Aorta (tissue), 5 donors: Measurements from ENCODE around the gene OR9Q1. TPM values are rescaled to one million over a fixed set of nuclear protein-coding genes. Genes with fewer than 3 reads are reported as not detected.
"Not testable (repeated sequence)": the region's sequence is repeated elsewhere in the genome, so short reads cannot be mapped to it uniquely, and the experiment has no call there.

ENCODE experiments used
- ATAC-seq: fragments of 200-7000 bp; cut with Tn5 transposase; one replicate; pipeline ENCODE4 v1.9.1; 2022; ENCODE audit warnings: moderate library complexity; ENCODE audit not compliant: low FRiP score
- DNase-seq, 2 donors: peaks; one replicate each; pipeline ENCODE4 v3.0.0-alpha.2; 2020
- H3K27ac ChIP-seq, 2 donors: one replicate each; pipeline ENCODE4 v1.5.1; 2013; ENCODE audit warnings: low read length in 2 of 2, mild to moderate bottlenecking in 2 of 2, moderate library complexity in 2 of 2, control low read depth in 1 of 2, inconsistent platforms in 1 of 2, low read depth in 1 of 2
- H3K27me3 ChIP-seq, 2 donors: one replicate each; pipeline ENCODE4 v1.6.1; 2013; ENCODE audit warnings: control low read depth in 1 of 2, low read length in 1 of 2, mild to moderate bottlenecking in 1 of 2, moderate library complexity in 1 of 2; ENCODE audit not compliant: insufficient read depth in 2 of 2, control insufficient read depth in 1 of 2
- H3K36me3 ChIP-seq, 2 donors: one replicate each; pipeline ENCODE4 v1.6.1; 2013; ENCODE audit warnings: control low read depth in 1 of 2, low read length in 1 of 2, mild to moderate bottlenecking in 1 of 2; ENCODE audit not compliant: insufficient read depth in 2 of 2, control insufficient read depth in 1 of 2
- H3K4me1 ChIP-seq, 2 donors: one replicate each; pipeline ENCODE4 v1.6.1; 2013; ENCODE audit warnings: low read length in 2 of 2, control low read depth in 1 of 2, mild to moderate bottlenecking in 1 of 2, moderate library complexity in 1 of 2; ENCODE audit not compliant: insufficient read depth in 2 of 2, control insufficient read depth in 1 of 2
- H3K4me3 ChIP-seq, 2 donors: one replicate each; pipeline ENCODE4 v1.5.1; 2013; ENCODE audit warnings: low read length in 2 of 2, control low read depth in 1 of 2, mild to moderate bottlenecking in 1 of 2
- H3K9me3 ChIP-seq: one replicate; pipeline ENCODE4 v1.6.1; 2013; ENCODE audit warnings: mild to moderate bottlenecking, low read length; ENCODE audit not compliant: control insufficient read depth
- WGBS, 2 donors: extraction: QIAGEN DNeasy Blood & Tissue Kit; methylation state at CpG; one replicate each; pipeline ENCODE4 v1.1.7; 2013; 5-methylcytosine and 5-hydroxymethylcytosine counted together
- intact Hi-C, 2 donors: fragments of 100-400 bp; cut with DNase I; formaldehyde crosslinking; loops; one replicate each; pipeline versions ENCODE4 v1.14.2 to v1.15.0; 2022
- polyA plus RNA-seq, 2 donors: library from polyadenylated mRNA; stranded (reverse); fragments of 200-250 nt; gene quantifications; one replicate each; pipeline ENCODE4 v1.2.3, GENCODE V29; 2013
- total RNA-seq, 2 donors: library from RNA; stranded (reverse); fragmentation: NEBNext Ultra II Directional; extraction: Animal tissue kit (Norgen Biotek cat#: 25700); gene quantifications; one replicate each; pipeline ENCODE4 v1.2.1, GENCODE V29; 2021
- donor health status: healthy with polysubstance abuse.
- donor health status: Bipolar disorder and iron deficiency.
- donor health status: DM: no; HTN: no; CAD: no.
- donor health status: DM: no; HTN: no; CAD: no.
- donor health status: DM: yes; HTN: yes; CAD: no.

OR9Q1 gene
- total and polyA plus RNA-seq, 4 donors, result not detected

DNA sequence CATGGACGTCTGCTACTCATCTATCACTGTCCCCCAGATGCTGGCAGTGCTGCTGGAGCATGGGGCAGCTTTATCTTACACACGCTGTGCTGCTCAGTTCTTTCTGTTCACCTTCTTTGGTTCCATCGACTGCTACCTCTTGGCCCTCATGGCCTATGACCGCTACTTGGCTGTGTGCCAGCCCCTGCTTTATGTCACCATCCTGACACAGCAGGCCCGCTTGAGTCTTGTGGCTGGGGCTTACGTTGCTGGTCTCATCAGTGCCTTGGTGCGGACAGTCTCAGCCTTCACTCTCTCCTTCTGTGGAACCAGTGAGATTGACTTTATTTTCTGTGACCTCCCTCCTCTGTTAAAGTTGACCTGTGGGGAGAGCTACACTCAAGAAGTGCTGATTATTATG, 156.0 kb downstream of the OR9Q1 start:
- Histone ChIP-seq H3K9me3 (no peaks in the 10 kb centered on the region), H3K27me3 (peaks cover 0 to 5% of the 10 kb centered on the region in 2 donors), H3K4me1 (no peaks in the 10 kb centered on the region), H3K27ac (no peak overlapping the region), H3K36me3 (no peaks in the 10 kb centered on the region), H3K4me3 (no peak overlapping the region)
- no peak for ATAC-seq
- intact Hi-C loops, result no loop called here
- DNase-seq, result no peak
- WGBS, 2 donors, result 48 to 66% methylated on average over 7 of the region's 7 CpGs

DNA sequence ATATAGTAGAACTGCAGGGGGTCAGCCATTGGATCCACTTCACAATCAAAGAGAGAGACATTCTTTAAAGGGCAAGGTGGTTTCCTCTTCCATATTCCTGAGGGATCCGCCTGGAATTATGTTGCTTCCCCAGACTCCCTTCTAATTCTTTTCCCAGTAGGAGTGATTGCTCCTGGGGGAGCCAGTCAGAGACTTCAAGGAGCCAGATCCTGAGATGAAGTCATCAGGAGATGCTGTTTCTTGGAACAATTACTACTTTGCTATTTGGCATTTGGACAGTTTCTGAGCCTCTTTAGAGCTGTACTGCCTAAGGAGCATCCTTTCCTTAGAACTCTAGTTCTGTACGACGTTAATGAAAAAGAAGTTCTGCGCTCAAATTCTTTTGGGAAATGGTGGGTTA, 163.3 kb downstream of the OR9Q1 start:
- ATAC-seq, result no peak
- Histone ChIP-seq H3K9me3 (no peaks in the 10 kb centered on the region), H3K36me3 (no peaks in the 10 kb centered on the region), H3K27ac (no peak overlapping the region), H3K4me1 (no peaks in the 10 kb centered on the region), H3K27me3 (no peaks in the 10 kb centered on the region), H3K4me3 (no peak overlapping the region)
- DNase-seq, result no peak
- intact Hi-C loops, result no loop called here
- WGBS, 2 donors, result 89 to 92% methylated on average over 4 of the region's 4 CpGs

DNA sequence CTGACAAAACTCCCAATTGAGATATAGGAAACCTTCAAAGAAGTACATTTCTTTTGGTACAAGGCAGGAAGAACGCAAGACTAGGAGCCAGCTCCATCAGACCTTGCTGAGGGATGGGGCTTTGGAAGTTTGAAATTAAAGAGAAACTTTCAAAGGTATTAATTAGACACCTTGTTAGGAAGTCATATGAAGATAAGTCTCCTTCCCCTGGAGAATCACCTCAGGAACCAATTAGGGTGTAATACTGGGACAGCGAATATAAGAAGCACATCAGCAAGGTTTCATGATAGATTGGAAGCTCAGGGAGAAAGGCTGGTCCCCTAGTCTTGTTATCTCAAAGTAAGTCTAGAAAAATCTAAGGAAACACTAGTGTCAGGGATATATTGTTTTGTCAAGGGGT, 165.1 kb downstream of the OR9Q1 start, which contains the start of gene OR9Q2:
Gene OR9Q2 (plus strand): TSS at position 301 of the 400 bp plus-strand sequence. CDS start 1,421 bp downstream, outside the sequence.
- ATAC-seq, result no peak
- Histone ChIP-seq H3K9me3 (no peaks in the 10 kb centered on the region), H3K4me1 (no peaks in the 10 kb centered on the region), H3K27me3 (no peaks in the 10 kb centered on the region), H3K4me3 (no peak within 1 kb of the TSS), H3K27ac (no peak within 1 kb of the TSS), H3K36me3 (no peaks in the 10 kb centered on the region)
- intact Hi-C loops, result no loop called here
- DNase-seq, result no peak
- 83 to 84% methylated on average over 2 of the region's 2 CpGs for WGBS, 2 donors

DNA sequence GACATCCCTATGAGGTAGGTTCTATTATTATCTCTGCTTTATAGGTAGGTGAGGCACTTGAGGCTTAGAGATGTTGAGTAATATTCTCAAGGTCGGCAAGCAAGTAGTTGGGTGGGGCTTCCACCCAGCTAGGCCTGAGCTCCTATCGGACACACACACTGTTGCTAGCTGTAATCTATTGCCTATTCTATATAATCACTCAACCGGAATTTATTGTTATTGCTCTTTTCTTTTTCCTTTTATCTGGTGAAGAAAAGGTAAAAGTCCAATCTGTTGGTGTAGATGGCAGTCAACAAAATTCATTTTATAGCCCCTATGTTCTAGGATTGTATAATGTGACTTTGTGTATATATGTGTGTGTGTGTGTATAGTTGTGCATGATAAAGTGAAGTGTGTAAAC, 168.5 kb downstream of the OR9Q1 start:
- 78% methylated on average over 3 of the region's 3 CpGs for WGBS, 2 donors
- no peak for ATAC-seq

DNA sequence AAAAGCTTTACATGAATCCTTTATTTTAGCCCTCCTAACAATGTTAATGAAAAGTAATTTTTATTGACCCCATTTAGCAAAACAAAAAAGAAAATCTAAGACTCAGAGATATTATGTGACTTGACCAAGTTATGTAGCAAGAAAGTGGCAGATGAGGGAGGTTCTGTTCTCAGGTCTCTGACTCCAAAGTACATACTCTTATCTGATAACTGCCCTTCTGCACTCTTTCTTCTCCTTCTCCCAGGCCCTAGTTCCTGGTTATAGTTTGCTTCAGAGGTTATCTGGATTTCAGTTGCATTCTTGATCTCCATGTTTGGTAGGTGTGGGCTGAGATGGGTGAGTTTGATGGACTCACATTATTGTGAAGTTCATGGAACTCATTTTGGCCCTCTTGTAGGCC, 169.7 kb downstream of the OR9Q1 start:
- no peak for DNase-seq
- Histone ChIP-seq H3K4me3 (no peak overlapping the region), H3K4me1 (no peaks in the 10 kb centered on the region), H3K36me3 (no peaks in the 10 kb centered on the region), H3K27ac (no peak overlapping the region), H3K27me3 (no peaks in the 10 kb centered on the region), H3K9me3 (no peaks in the 10 kb centered on the region)
- no peak for ATAC-seq
- intact Hi-C loops, result no loop called here

More for the DNA sequence above, 168.5 kb downstream of the OR9Q1 start:
- H3K4me1 ChIP-seq, result no peaks in the 10 kb centered on the region
- H3K36me3 ChIP-seq, result no peaks in the 10 kb centered on the region
- no peaks in the 10 kb centered on the region for H3K9me3 ChIP-seq
- H3K4me3 ChIP-seq, result no peak overlapping the region
- DNase-seq, result no peak
- no peaks in the 10 kb centered on the region for H3K27me3 ChIP-seq
- intact Hi-C loops, result no loop called here
- H3K27ac ChIP-seq, result no peak overlapping the region

DNA sequence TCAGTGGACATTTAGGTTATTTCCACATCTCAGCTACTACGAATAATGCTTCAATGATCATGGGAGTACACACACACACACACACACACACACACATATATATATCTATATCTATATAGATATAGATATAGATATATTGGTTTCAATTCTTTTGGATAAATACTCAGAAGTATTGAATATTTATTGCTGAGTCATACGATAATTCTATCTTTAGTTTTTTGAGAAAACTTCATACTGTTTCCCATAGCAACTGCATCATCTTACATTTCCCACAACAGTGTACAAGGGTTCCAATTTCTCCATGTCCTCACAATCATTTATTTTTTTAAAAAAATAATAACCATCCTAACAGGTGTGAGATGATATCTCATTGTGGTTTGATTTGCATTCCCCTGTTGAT, 172.3 kb downstream of the OR9Q1 start:
- no peaks in the 10 kb centered on the region for H3K27me3 ChIP-seq
- ATAC-seq (no peak), DNase-seq (no peak)
- intact Hi-C loops, result no loop called here
- H3K4me1 ChIP-seq, result no peaks in the 10 kb centered on the region
- H3K27ac ChIP-seq, result no peak overlapping the region
- H3K4me3 ChIP-seq, result no peak overlapping the region
- 88 to 96% methylated on average over 2 of the region's 2 CpGs for WGBS, 2 donors
- H3K9me3 ChIP-seq, result no peaks in the 10 kb centered on the region
- no peaks in the 10 kb centered on the region for H3K36me3 ChIP-seq

DNA sequence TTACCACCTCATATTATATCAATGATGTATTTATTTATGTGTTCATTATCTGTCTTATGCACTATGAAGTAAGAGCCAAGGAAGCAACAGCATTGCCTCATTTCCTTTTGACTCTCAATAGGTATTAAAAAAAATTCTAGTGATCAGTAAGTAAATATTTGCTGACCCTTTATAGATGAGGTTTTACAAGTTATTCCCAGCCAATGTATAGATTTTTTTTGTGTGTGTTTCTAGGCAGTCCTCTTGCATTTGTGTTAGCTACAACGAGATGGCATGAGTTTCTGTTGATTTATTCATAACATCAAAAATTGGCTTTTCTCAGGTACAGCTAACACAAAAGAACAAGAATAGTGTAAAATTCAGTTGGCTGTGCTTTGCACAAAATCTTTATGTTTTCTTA, 175.6 kb downstream of the OR9Q1 start:
- DNase-seq (no peak), ATAC-seq (no peak)
- Histone ChIP-seq H3K9me3 (no peaks in the 10 kb centered on the region), H3K36me3 (no peaks in the 10 kb centered on the region), H3K4me1 (no peaks in the 10 kb centered on the region), H3K27me3 (no peaks in the 10 kb centered on the region), H3K27ac (no peak overlapping the region), H3K4me3 (no peak overlapping the region)
- intact Hi-C loops, result no loop called here
- WGBS, 2 donors, result 55 to 57% methylated on average over 1 of the region's 1 CpG

DNA sequence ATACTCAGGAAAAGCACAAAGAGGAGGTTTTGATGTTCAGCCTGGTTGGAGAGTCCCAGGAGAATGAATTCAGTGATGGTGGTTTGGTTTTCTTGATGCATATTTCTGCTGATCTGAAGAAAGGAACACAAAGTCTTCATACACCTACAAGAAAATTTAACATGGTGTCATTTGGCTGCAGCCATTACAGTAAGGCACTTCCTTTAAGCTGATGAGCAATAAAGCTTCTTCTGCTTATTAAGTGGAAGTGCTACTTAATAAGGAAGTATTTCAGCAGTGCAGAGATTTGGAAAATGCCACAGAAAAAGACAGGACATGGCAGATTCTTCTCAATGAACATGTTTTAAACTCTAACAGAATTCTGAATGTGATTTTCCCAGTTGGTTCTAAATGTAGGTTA, 180.4 kb downstream of the OR9Q1 start, which contains the start of gene OR1S2:
Gene OR1S2 (minus strand): TSS at position 101 of the 400 bp plus-strand sequence. CDS start 0 bp downstream, at position 101.
- Histone ChIP-seq H3K4me1 (no peaks in the 10 kb centered on the region), H3K4me3 (no peak within 1 kb of the TSS), H3K27me3 (no peaks in the 10 kb centered on the region), H3K36me3 (no peaks in the 10 kb centered on the region), H3K9me3 (no peaks in the 10 kb centered on the region), H3K27ac (no peak within 1 kb of the TSS)
- DNase-seq (no peak), ATAC-seq (no peak)
- intact Hi-C loops, result no loop called here

DNA sequence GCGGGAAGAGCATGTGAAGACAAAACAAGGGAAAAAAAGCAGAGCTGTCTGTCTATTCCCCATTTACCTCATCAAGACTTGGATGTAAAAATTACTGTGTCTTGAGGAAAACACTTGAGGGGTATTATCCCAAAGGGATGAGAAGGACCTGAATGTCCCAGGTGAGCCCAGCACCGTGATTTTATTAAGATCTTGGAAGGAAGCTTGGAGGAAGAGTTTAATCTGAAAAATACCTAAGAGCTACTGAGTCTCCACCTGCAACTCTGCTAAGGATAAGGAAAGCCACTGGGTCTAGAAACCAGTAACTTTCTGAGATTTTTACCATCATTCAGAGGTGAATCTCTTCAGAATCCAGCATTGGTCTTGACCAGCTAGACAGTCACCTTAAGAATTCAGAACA, 188.7 kb downstream of the OR9Q1 start, which contains the start of gene OR1S1:
Gene OR1S1 (plus strand): TSS at position 301 of the 400 bp plus-strand sequence.
- H3K9me3 ChIP-seq, H3K27ac ChIP-seq, H3K36me3 ChIP-seq, H3K4me3 ChIP-seq, DNase-seq, intact Hi-C loops, H3K4me1 ChIP-seq, H3K27me3 ChIP-seq, ATAC-seq: not testable (repeated sequence)
- 69 to 75% methylated on average over 2 of the region's 2 CpGs for WGBS, 2 donors
